T47D (cell line): ENCODE measurements around the gene PDE10A.

Source experiments
- DNase-seq, 2 experiments: peaks; one replicate each; pipeline versions ENCODE4 v3.0.0 to v3.0.0-alpha.2; 2011 to 2012; ENCODE audit warnings: low read depth in 1 of 2, low spot score in 1 of 2
- JUND ChIP-seq: IDR thresholded peaks from 2 replicates; pipeline ENCODE4 v1.6.1; 2012; ENCODE audit warnings: low read depth
- in situ Hi-C: cut with HindIII; loops from 2 replicates; pipeline ENCODE4 v1.10.0; 2016; ENCODE audit warnings: low sequenced_read_pairs, low pct_unique_long_range_greater_than_20kb

PDE10A gene

GRCh38 chr6:165458134-165458533 lies 204.9 kb downstream of the PDE10A start:
- TF ChIP-seq JUND: no peak
- in situ Hi-C loops: no loop called here
- no peak for DNase-seq

DNA sequence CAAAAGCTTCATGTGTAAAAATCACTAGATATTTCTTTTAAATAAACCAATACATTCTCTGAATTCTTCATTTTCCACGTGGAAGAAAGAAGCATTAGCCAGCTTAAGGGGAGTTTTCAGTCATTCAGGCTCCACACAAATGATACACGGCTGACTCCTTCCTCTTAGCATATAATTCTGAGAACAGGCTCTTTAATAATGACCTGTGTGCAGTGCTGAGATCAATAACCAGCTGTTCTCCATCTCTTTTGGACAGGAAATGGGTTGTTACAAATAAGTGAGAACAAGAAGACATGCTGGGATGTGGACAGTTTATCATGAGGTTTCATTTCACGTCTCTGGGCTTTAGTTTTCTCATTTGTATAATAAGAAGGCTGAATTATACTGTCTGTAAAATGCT lies 206.8 kb downstream of the PDE10A start:
- in situ Hi-C loops: no loop called here
- TF ChIP-seq JUND: no peak
- DNase-seq: no peak

- in situ Hi-C loops: no loop called here
- no peak for TF ChIP-seq JUND
- DNase-seq: no peak
Measured at GRCh38 chr6:165455488-165455887, 207.6 kb downstream of the PDE10A start.

DNA sequence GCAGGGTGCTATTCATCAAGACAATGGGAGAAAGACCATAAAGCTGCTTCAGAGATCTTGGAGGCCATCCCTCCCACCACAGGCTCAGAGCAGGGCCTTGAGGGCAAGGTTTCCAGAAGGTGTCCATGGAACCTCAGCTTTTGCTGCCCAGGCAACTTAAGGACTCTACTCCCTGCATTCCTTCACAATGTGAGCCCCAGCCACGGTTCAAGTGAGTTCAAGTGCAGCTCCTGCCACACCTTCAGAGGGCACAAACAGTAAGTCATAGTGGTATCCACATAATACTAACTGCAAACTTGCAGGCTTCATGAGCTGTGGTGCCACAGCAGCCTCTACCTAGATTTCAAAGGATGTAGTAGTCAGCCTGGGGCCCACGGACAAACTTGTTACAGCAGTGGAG lies 209.6 kb downstream of the PDE10A start:
- no peak for TF ChIP-seq JUND
- no peak for DNase-seq
- in situ Hi-C loops: no loop called here

GRCh38 chr6:165451838-165452237 lies 211.2 kb downstream of the PDE10A start:
- no peak for TF ChIP-seq JUND
- in situ Hi-C loops: no loop called here
- no peak for DNase-seq

DNA sequence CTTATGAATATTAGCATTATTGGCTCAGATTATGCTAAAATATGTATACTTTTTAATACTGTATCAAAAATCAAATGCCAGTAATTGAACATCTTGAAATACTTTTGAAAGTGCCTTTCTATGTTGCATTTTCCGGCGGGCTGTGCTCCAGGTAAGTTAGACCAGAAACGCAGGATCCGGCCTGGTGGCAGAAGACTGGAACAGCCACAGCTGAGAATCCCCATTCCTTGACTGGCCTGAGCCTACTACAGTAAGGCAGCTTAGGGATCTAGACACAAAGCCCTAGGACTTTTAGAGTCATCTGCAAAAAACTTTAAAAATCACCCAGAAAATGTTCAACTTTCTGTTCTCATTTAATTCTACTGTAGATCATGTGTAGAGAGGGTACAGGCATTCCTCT lies 214.8 kb downstream of the PDE10A start:
- no peak for DNase-seq
- in situ Hi-C loops: no loop called here

GRCh38 chr6:165447141-165447540 lies 215.9 kb downstream of the PDE10A start:
- in situ Hi-C loops: no loop called here
- TF ChIP-seq JUND: no peak
- DNase-seq: no peak

More for the DNA sequence above, 214.8 kb downstream of the PDE10A start:
- no peak for TF ChIP-seq JUND

GRCh38 chr6:165446331-165446730 lies 216.7 kb downstream of the PDE10A start:
- no peak for DNase-seq
- TF ChIP-seq JUND: no peak
- in situ Hi-C loops: no loop called here

DNA sequence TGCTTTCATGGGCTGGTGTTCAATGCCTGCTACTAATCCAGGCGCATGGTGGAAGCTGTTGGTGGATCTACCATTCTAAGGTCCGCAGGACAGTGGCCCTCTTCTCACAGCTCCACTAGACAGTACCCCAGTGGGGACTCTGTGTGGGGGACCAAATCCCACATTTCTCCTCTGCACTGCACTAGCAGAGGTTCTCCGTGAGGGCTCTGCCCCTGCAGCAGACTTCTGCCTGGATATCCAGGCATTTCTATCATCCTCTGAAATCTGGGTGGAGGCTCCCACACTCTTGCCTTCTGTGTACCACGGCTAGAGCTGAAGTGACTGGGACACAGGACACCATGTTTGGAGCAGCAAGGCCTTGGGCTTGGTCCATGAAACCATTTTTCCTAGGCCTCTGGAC lies 219.6 kb downstream of the PDE10A start:
- no peak for DNase-seq
- no peak for TF ChIP-seq JUND
- in situ Hi-C loops: no loop called here

GRCh38 chr6:165441181-165441580 lies 221.9 kb downstream of the PDE10A start:
- no peak for DNase-seq
- in situ Hi-C loops: no loop called here
- TF ChIP-seq JUND: no peak

DNA sequence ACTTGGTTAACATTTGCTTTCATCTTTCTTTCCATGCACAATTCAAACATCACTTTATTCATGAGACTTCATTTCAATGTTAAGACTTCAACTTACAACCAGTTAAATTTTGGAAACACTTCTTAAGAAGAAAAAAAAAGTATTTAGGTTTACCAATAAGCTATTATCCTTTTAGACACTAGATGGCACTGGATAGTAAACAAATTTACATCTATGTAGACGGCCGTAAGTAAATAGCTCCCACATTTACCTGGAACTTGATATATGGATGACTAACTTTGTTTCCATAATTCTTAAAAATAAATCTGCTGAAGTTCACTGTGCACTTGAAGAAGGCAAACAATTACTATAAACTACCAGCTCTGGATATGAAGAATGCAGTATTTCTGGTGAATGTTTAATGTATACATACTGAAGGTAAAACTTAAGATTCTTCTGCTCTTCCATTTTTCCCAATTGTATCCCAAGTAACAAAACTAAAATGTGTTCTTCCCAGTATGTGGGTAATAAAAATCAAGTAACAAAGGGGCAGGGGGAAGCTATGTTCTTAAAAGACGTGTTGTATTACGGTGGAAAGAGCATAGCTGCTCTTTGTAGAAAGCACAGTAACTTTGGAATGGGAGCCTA lies 223.0 kb downstream of the PDE10A start:
- peak; percentile 2 to 39 for DNase-seq
- TF ChIP-seq JUND: no peak
- in situ Hi-C loops: no loop called here

- TF ChIP-seq JUND: no peak
- in situ Hi-C loops: no loop called here
Measured at GRCh38 chr6:165426892-165427291, 236.1 kb downstream of the PDE10A start.

DNA sequence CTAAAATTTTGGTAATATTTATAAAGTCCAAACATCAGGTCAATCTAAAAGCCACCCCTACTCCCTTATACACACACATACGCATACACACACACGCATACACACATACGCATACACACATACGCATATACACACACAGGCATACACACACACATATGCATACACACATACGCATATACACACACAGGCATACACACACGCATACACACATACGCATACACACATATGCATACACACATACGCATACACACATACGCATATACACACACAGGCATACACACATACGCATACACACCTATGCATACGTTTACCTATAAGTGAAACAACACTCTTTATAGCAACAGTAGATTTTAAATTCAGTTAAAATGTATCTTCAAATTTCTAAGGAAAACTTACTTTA lies 240.8 kb downstream of the PDE10A start:
- in situ Hi-C loops: no loop called here
- DNase-seq: no peak
- TF ChIP-seq JUND: no peak

More at GRCh38 chr6:165426892-165427291, 236.1 kb downstream of the PDE10A start:
- no peak for DNase-seq

GRCh38 chr6:165417278-165417865 lies 245.7 kb downstream of the PDE10A start:
- in situ Hi-C loops: no loop called here

More at GRCh38 chr6:165417278-165417865, 245.7 kb downstream of the PDE10A start:
- no peak for TF ChIP-seq JUND
- DNase-seq: no peak
